Vagina (tissue), 2 donors: Measurements from ENCODE around the gene PTPRN2.

Experiments
- POLR2A ChIP-seq, 2 donors: fragments of 450-650 bp; IDR thresholded peaks; one replicate each; pipeline ENCODE4 v1.6.1; 2017; ENCODE audit warnings: antibody characterized with exemption in 2 of 2, mild to moderate bottlenecking in 2 of 2, moderate library complexity in 2 of 2
- POLR2AphosphoS5 ChIP-seq, 2 donors: sonication (generic); formaldehyde crosslinking; IDR thresholded peaks; one replicate each; pipeline ENCODE4 v1.9.0; 2017; ENCODE audit warnings: antibody characterized with exemption in 2 of 2, mild to moderate bottlenecking in 2 of 2, low read depth in 1 of 2; ENCODE audit not compliant: insufficient read depth in 1 of 2
- TF ChIP-seq, protein P1 (sequence below), 3 experiments: fragments of 450-650 bp in 2 of 3; fragments of 200-600 bp in 1 of 3; sonication (generic) in 1 of 3; IDR thresholded peaks; one replicate each; pipeline ENCODE4 v1.5.1; 2017 to 2019; ENCODE audit warnings: antibody characterized with exemption in 3 of 3, mild to moderate bottlenecking in 2 of 3, moderate library complexity in 2 of 3

DNA sequence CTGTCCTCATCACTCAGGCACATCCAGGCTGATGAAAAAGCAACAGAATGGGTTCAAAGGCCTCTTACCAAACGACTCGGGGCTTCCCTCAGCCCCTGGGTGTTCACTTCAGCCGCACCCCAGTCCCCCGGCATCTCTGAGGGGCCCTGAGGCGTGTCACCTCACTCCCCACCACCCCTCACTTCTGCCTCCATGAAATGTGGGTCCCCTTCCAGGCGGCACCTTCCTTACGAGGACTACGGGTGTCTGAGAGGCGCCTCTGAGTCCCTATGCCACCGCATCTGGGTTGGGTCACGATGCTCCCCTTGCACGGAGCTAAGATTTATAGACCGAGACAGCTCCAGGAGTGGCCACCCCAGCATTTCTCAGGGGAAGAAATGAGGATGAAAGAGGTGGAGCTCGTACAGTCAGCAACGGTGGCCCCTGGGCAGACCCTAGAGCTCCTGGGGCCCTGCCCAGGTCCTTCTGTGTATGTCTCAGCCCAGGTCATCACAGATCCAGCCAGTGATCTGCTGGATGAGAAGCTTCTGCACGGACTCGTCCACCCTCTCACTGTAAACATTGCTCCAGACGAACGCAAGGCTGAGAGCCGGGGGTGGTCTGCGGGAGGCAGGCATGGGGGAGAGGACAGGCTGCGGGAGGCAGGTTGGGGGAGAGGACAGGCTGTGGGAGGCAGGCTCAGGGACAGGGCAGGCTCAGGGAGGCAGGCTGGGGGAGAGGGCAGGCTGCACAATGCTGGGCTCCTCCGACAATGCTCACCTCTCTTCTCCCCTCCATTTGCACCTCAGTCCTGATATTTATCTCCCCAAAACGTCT lies 842.6 kb downstream of the PTPRN2 start:
- TF ChIP-seq POLR2AphosphoS5 (IDR thresholded peaks at IDR 0.05; ENCODE audit: insufficient read depth in 1 of 2, low read depth in 1 of 2): no peak
- TF ChIP-seq, protein P1, sequence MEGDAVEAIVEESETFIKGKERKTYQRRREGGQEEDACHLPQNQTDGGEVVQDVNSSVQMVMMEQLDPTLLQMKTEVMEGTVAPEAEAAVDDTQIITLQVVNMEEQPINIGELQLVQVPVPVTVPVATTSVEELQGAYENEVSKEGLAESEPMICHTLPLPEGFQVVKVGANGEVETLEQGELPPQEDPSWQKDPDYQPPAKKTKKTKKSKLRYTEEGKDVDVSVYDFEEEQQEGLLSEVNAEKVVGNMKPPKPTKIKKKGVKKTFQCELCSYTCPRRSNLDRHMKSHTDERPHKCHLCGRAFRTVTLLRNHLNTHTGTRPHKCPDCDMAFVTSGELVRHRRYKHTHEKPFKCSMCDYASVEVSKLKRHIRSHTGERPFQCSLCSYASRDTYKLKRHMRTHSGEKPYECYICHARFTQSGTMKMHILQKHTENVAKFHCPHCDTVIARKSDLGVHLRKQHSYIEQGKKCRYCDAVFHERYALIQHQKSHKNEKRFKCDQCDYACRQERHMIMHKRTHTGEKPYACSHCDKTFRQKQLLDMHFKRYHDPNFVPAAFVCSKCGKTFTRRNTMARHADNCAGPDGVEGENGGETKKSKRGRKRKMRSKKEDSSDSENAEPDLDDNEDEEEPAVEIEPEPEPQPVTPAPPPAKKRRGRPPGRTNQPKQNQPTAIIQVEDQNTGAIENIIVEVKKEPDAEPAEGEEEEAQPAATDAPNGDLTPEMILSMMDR (IDR thresholded peaks at IDR 0.05): no peak
- no peak for TF ChIP-seq POLR2A (IDR thresholded peaks at IDR 0.05)
